ENCODE data around the gene PEX16.

DNA sequence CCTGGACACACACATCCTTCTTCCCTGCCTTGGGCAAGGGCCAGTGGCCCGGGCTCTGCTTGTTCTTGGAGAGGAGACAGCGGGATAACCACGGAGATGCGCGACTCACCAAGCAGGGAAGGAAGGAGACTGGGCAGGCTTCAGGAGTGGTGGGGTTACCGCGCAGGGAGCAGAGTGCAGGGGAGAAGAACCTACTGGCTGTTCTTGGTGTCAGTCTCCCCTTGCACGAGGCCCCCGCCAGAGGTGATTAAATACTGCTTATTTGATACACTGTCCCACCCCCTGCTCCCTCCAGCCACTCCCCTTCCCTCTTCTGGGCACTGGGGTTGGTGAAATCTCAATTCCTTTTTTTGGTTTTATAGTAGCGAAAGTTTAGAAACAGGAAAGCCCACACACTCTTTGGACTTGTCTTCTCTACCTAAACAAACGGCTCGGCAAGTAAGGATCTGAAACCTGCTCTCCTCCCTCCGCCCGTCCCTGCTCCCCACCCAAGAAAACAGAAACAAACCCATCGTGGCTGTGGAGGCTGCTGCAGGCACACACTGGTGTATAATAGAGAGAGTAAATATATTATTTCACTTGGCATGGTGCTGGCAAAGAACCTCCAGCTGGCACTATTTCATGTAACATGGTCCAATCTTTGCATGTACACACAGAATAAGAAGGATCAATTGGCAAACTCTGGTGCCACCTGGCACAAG, 15.6 kb upstream of the PEX16 start:
- no peak for TF ChIP-seq POLR2A (IDR thresholded peaks at IDR 0.05)
- TF ChIP-seq, protein P1, sequence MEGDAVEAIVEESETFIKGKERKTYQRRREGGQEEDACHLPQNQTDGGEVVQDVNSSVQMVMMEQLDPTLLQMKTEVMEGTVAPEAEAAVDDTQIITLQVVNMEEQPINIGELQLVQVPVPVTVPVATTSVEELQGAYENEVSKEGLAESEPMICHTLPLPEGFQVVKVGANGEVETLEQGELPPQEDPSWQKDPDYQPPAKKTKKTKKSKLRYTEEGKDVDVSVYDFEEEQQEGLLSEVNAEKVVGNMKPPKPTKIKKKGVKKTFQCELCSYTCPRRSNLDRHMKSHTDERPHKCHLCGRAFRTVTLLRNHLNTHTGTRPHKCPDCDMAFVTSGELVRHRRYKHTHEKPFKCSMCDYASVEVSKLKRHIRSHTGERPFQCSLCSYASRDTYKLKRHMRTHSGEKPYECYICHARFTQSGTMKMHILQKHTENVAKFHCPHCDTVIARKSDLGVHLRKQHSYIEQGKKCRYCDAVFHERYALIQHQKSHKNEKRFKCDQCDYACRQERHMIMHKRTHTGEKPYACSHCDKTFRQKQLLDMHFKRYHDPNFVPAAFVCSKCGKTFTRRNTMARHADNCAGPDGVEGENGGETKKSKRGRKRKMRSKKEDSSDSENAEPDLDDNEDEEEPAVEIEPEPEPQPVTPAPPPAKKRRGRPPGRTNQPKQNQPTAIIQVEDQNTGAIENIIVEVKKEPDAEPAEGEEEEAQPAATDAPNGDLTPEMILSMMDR (IDR thresholded peaks at IDR 0.05) = no peak

All from heart left ventricle (tissue), 13 donors.